CD4-positive, alpha-beta T cell treated with Interleukin-15 for 4 hours (primary cell): ENCODE data around the gene REST.

Experiments used
- DNase-seq: peaks from one replicate; pipeline ENCODE4 v3.0.0-alpha.2; 2020; ENCODE audit warnings: low spot score

The REST gene

GRCh38 chr4:56977321-56978012 lies 69.8 kb downstream of the REST start, which contains the start of gene NOA1:
Gene NOA1 (minus strand): TSS chr4:56977606. CDS start chr4:56977585, 21 bp downstream.
- DNase-seq, result peak; percentile 99

GRCh38 chr4:56978750-56979303 lies 71.1 kb downstream of the REST start, which contains the start of gene POLR2B:
Gene POLR2B (plus strand): TSS chr4:56978896. CDS start chr4:56978986, 90 bp downstream.
- peak; percentile 90 for DNase-seq

DNA sequence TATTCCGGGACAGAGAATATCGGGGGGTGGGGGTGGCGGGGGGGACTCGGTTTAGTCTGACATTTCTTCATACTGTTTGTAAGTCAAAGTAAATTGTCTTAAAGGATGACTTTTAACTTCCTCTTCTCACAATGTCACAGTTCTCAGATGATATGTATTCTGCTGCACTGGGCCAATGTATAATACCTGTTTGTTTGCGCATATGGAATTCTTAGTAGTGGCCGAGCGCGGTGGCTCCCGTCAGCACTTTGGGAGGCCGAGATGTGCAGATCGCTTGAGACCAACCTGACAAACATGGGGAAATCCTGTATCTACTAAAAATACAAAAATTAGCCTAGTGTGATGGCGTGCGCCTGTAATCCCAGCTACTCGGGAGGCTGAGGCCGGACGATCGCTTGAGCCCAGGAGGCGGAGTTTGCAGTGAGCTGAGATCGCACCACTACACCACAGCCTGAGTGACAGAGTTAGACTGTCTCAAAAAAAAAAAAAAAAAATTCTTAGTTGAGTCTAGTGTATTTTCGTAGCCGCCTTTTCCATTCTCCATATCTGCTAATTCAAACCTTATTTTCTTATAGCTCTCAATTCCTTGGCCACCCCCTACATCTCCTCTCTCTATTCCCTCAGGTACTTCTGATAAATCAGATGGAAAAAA lies 71.8 kb downstream of the REST start:
- DNase-seq, result peak; percentile 32

- no peak for DNase-seq
These were observed 74.1 kb downstream of the REST start for GRCh38 chr4:56981795-56982201.

- no peak for DNase-seq
These were observed 78.5 kb downstream of the REST start for GRCh38 chr4:56986192-56986591.

DNA sequence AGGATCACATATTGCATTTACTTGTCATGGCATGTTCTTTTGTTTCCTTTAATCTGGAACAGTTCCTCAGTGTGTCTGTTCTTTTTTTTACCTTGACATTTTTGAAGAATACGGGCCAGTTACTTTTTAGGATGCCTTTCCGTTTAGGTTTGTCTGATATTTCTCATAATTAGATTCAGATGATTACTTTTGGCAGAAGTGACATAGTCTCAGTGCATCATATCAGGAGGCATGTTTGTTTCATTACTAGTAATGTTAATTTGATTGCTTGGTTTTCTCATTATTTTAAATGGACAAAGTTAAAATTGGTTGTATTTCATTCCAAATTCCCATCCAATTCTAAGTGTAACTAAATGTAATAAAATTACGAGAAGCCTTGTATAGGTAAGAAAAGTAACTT lies 79.3 kb downstream of the REST start:
- DNase-seq, result no peak

DNA sequence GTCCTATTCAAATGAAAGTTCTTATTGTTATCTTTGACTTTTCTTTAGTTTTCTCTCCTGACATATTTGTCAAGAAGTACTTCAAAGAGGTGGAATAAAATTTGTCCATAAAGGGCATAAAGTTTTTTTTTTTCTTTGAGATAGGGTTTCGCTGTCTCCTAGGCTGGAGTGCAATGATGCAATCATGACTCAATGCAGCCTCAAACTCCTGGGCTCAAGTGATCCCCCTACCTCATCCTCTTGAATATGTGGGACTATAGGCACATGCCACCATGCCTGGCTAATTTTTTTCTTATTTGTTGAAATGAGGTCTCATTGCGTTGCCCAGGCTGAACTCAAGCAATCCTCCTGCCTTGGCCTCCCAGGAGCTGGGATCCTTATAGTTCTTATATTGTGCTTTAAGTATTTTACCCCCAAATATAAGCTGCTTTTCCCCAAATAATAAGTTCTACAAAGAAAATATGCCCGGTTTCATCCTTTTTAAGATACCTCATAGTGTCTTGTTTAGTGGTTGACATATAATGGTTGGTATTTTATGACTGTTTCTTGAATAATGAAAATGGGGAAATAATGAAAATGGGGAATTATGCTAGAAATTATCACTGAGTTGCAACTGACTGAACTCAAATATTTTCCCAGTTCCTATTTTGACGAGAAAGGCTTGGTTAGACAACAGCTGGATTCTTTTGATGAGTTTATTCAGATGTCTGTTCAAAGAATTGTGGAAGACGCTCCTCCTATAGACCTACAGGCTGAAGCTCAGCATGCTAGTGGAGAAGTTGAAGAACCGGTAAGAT lies 82.6 kb downstream of the REST start:
- DNase-seq, result no peak

GRCh38 chr4:56995525-56995924 lies 87.8 kb downstream of the REST start:
- DNase-seq, result no peak

- DNase-seq, result no peak
These were observed 92.1 kb downstream of the REST start for GRCh38 chr4:56999751-57000150.

DNA sequence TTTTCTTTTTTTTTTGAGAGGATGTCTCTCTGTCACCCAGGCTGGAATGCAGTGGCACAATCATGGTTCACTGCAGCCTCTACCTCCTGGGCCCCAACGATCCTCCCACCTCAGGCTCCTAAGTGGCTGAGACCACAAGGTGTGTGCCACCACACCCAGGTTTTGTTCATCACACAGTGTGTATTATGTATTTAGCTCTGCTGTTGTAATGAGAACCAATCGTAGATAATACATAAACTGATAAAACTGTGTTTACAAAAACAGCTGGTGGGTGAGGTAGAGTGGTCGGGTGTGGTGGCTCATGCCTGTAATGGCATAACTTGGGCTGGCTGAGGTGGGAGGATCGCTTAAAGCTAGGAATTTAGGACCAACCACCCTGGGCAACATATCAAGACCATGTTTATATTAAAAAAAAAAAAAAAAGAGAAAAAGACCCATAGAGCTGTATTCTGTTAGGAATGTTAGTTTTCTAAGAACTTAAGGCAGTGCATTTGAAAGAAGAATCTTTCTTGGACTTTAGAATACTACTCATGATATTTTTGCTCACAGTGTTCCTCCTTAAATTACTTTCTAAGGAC lies 105.9 kb downstream of the REST start:
- no peak for DNase-seq
